IMR-90 (cell line): ENCODE measurements around the gene GSE1.

Experiments used
- CEBPB ChIP-seq: IDR thresholded peaks from 2 replicates; pipeline ENCODE4 v1.6.1; 2012; ENCODE audit warnings: low read depth, low read length, improper control_type of control experiment
- CHD1 ChIP-seq: IDR thresholded peaks from 2 replicates; pipeline ENCODE4 v1.6.1; 2012; ENCODE audit warnings: low read depth, low read length, improper control_type of control experiment
- FOS ChIP-seq: fragments of 150-350 bp; IDR thresholded peaks from 2 replicates; pipeline ENCODE4 v1.6.1; 2016; ENCODE audit warnings: low read depth, low read length
- MXI1 ChIP-seq: IDR thresholded peaks from 2 replicates; pipeline ENCODE4 v1.6.1; 2012; ENCODE audit warnings: low read depth, mild to moderate bottlenecking, low read length, moderate library complexity, borderline replicate concordance
- NFE2L2 ChIP-seq: fragments of 150-350 bp; IDR thresholded peaks from 2 replicates; pipeline ENCODE4 v1.6.1; 2016; ENCODE audit warnings: low read depth, mild to moderate bottlenecking, low read length
- POLR2A ChIP-seq: IDR thresholded peaks from 2 replicates; pipeline ENCODE4 v1.6.1; 2012; ENCODE audit warnings: mild to moderate bottlenecking, low read depth, low read length
- RAD21 ChIP-seq: IDR thresholded peaks from 2 replicates; pipeline ENCODE4 v1.6.1; 2012; ENCODE audit warnings: low read length, improper control_type of control experiment
- SMC3 ChIP-seq: fragments of 150-350 bp; IDR thresholded peaks from 2 replicates; pipeline ENCODE4 v1.6.1; 2016; ENCODE audit warnings: low read depth, mild to moderate bottlenecking, antibody characterized with exemption, low read length, moderate library complexity
- TF ChIP-seq, protein P1 (sequence below): conservative IDR thresholded peaks from 2 replicates; pipeline ENCODE4 v1.5.1; 2012; ENCODE audit warnings: mild to moderate bottlenecking, low read depth, low read length, improper control_type of control experiment
- TF ChIP-seq, protein P2 (sequence below): fragments of 150-350 bp; IDR thresholded peaks from 2 replicates; pipeline ENCODE4 v1.6.1; 2017; ENCODE audit warnings: mild to moderate bottlenecking, antibody characterized with exemption, low read length, low read depth

DNA sequence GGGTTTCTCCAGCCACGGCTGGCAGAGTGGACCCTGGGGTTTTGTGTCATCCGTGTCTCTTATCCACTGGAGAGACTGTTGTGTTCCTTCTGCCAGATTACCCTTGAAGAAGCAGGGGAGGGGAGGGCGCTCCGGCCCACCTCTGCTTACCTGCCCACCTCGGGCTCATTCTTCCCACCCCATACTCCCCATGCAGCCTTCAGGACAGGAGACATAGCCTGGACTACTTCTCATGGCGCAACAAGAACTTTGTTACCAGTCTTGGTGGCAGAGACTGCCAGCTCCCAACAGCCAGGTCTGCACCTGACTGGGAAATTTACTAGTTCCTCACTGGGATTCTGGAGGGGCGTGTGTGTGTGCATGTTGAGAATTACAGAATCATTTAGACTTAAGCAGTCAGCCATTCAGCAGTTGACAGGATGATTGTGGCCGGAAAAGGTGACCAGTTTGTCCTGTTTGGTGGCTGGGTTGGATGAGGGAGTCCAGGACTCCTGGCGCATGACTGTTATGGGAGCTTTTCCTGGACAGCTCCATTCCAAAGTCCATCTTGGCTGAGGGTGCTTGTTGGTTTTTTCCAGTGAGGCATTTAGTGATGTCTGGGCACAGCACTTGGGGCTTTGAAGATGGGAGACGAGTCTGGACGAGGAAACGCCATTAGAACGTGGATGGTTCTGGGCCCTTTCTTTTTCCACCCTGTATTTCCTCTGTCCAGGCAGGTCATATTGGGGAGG, 8.7 kb downstream of the GSE1 start:
- TF ChIP-seq, protein P1, sequence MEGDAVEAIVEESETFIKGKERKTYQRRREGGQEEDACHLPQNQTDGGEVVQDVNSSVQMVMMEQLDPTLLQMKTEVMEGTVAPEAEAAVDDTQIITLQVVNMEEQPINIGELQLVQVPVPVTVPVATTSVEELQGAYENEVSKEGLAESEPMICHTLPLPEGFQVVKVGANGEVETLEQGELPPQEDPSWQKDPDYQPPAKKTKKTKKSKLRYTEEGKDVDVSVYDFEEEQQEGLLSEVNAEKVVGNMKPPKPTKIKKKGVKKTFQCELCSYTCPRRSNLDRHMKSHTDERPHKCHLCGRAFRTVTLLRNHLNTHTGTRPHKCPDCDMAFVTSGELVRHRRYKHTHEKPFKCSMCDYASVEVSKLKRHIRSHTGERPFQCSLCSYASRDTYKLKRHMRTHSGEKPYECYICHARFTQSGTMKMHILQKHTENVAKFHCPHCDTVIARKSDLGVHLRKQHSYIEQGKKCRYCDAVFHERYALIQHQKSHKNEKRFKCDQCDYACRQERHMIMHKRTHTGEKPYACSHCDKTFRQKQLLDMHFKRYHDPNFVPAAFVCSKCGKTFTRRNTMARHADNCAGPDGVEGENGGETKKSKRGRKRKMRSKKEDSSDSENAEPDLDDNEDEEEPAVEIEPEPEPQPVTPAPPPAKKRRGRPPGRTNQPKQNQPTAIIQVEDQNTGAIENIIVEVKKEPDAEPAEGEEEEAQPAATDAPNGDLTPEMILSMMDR: no peak
- TF ChIP-seq, protein P2, sequence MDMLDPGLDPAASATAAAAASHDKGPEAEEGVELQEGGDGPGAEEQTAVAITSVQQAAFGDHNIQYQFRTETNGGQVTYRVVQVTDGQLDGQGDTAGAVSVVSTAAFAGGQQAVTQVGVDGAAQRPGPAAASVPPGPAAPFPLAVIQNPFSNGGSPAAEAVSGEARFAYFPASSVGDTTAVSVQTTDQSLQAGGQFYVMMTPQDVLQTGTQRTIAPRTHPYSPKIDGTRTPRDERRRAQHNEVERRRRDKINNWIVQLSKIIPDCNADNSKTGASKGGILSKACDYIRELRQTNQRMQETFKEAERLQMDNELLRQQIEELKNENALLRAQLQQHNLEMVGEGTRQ: no peak
- no peak for TF ChIP-seq NFE2L2
- no peak for TF ChIP-seq RAD21
- TF ChIP-seq POLR2A: no peak
- TF ChIP-seq CHD1: no peak
- TF ChIP-seq MXI1: no peak
- TF ChIP-seq CEBPB: no peak
- no peak for TF ChIP-seq FOS
- TF ChIP-seq SMC3: no peak
